MM.1S (cell line): Measurements from ENCODE around the gene RBM12.

Source experiments
- EZH2 ChIP-seq: fragments of 300-600 bp; sonication (generic); optimal IDR thresholded peaks from 2 replicates; pipeline ENCODE3; 2017; ENCODE audit warnings: low read depth, mild to moderate bottlenecking, antibody characterized with exemption, low read length, mixed read lengths
- TF ChIP-seq, protein P1 (sequence below): fragments of 300-600 bp; sonication (generic); IDR thresholded peaks from 2 replicates; pipeline ENCODE4 v1.5.1; 2016; ENCODE audit warnings: antibody characterized with exemption, low read length, mixed read lengths

GRCh38 chr20:35702824-35703695 is 38.4 kb upstream of the RBM12 start:
- TF ChIP-seq EZH2, result no peak
- TF ChIP-seq, protein P1, sequence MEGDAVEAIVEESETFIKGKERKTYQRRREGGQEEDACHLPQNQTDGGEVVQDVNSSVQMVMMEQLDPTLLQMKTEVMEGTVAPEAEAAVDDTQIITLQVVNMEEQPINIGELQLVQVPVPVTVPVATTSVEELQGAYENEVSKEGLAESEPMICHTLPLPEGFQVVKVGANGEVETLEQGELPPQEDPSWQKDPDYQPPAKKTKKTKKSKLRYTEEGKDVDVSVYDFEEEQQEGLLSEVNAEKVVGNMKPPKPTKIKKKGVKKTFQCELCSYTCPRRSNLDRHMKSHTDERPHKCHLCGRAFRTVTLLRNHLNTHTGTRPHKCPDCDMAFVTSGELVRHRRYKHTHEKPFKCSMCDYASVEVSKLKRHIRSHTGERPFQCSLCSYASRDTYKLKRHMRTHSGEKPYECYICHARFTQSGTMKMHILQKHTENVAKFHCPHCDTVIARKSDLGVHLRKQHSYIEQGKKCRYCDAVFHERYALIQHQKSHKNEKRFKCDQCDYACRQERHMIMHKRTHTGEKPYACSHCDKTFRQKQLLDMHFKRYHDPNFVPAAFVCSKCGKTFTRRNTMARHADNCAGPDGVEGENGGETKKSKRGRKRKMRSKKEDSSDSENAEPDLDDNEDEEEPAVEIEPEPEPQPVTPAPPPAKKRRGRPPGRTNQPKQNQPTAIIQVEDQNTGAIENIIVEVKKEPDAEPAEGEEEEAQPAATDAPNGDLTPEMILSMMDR, result no peak
